Germinal center (tissue), 1 donor: Measurements from ENCODE around the gene XRCC6.
A peak's percentile ranks its signal among the peaks of the same experiment; 100 is the strongest.
"Not testable (repeated sequence)": the region's sequence is repeated elsewhere in the genome, so short reads cannot be mapped to it uniquely, and the experiment has no call there.

Source experiments
- DNase-seq: peaks from one replicate; pipeline ENCODE4 v3.0.0; 2012; ENCODE audit warnings: mixed read lengths, low spot score

XRCC6 gene

DNA sequence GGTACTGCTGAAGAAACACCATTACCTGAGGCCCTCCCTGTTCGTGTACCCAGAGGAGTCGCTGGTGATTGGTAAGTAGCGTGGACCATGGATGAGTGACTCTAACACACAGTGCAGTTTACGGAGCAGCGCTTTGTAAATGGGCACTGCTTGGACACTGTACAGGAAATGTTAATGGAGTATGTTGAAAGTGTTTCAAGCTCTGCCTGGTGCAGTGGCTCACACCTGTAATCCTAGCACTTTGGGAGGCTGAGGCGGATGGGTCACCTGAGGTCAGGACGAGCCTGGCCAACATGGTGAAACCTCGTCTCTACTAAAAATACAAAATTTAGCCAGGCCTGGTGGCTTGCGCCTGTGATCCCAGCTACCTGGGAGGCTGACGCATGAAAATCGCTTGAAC lies 29.7 kb downstream of the XRCC6 start:
- no peak for DNase-seq

DNA sequence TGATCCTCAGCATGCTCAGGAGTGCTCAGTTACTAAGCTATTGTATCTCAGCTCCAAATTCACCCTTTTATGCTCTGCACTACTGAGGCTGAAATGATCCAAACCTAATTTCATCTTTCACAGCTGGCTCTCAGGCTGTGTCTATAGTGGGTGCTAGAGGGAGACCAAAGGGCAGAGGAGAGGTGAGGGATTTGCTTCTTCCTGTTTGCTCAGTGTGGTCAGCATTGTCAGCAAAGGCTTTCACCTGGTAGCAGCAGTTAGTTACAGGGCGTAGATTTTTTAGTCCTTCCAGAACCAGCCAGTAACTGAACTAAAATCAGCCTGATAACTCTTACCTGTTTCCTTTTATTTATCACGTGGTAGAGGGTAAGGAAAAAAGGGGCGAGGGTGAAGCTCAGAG lies 33.2 kb downstream of the XRCC6 start:
- DNase-seq = no peak

DNA sequence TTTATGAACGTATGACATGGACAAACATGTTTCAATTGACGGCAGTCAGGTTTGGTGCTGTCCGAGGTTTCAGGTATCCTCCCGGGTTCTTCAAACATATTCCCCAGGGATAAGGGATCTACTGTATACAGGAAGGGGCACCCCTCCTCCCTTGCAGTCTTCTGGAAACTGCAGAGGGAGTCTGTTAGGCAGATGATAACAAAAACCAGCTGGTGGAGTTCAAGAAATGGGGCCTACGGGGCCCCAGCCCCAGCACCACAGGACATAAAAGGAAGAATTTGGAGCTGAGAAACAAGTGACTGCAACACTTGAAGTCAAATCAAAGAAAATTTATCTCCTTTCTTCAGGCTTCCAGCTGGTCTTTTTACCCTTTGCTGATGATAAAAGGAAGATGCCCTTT lies 35.5 kb downstream of the XRCC6 start:
- no peak for DNase-seq

DNA sequence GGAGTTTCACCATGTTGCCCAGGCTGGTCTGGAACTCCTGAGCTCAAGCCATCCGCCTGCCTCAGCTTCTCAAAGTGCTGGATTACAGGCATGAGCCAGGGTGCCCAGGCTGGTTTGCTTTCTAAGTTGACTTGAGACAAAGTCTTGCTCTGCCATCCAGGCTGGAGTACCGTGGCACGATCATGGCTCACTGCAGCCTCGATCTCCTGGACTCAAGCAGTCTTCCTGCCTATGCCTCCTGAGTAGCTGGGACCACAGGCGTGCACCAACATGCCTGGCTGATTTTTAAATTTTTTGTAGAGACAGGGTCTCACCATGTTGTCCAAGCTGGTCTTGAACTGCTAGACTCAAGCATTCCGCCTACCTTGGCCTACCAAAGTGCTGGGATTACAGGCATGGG lies 36.6 kb downstream of the XRCC6 start:
- no peak for DNase-seq

DNA sequence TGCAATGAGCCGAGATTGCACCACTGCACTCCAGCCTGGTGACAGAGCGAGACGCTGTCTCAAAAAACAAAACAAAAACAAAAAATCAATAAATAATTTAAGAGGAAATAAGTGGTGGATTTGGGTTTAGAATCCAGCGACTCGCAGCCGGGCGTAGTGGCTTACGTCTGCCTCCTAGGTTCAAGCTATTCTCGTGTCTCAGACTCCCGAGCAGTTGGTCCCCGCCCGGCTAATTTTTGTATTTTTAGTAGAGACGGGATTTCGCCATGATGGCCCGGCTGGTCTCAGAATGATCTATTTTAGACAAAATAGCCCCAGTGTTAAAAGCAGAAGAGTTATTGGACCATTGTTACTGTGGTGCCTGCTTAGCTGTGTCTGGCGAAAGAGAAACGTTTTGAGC lies 37.8 kb downstream of the XRCC6 start:
- no peak for DNase-seq

DNA sequence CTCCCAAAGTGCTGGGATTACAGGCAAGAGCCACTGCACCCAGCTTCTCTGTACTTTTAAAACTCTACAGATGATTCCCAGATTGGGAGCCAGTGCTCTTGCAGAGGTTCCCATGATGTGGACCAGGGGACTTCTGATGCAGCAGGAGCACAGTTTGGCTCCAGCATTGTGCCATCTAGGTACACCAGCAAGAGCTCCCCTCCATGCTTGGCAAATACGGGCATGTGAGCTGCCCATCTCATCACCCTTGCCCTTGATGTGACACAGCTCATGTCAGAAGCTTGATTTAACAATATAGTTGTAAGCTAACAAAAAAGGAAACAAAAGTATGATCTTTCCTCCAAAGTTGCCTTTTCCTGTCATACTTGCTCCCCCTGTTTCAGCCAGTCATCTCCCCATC lies 38.8 kb downstream of the XRCC6 start:
- no peak for DNase-seq

DNA sequence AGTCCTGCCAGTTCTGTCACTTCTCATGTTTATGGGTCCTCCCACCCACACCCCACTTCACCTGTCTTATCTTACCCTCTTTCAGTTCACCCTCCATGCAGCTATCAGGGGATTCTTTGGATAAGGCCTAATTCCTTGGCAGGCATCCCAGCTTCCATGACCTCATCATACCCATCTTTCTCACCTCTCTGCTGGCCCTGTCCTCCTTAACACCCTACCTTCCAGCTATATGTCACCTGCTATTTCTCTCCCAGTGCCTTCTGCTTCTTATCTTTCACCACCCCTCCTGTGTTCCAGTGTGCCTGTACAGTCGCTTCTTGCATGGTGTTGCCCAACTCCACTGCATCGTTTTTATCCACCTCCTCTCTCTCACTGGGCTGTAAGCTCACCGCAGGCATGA lies 39.3 kb downstream of the XRCC6 start:
- no peak for DNase-seq

DNA sequence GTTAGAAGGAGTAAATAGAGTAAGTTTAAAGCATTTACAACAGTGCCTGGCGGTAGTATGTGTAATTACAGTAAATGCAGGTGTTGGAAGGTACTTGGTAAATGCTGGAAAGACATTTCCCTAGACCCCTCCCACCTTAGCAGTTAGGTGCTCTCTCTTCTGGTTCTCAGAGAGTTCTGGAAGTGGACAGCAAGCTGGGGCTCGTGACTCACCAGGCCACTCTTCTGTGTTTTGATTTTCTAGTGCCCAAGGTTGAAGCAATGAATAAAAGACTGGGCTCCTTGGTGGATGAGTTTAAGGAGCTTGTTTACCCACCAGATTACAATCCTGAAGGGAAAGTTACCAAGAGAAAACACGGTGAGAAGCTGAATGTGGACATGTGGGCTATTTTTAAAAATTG lies 40.0 kb downstream of the XRCC6 start:
- no peak for DNase-seq

DNA sequence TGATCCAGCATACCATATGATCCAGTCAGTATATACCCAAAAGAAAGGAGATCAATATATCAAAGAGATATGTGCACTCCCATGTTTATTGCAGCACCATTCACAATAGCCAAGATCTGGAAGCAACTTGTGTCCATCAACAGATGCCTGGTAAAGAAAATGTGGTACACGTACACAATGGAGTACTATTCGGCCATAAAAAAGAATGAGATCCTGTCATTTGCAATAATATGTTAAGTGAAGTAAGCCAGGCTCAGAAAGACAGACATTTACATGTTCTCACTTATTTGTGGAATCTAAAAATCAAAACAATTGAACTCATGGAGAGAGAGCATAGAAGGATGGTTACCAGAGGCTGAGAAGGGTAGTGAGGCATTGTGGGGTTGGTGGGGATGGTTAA lies 40.6 kb downstream of the XRCC6 start:
- no peak for DNase-seq

DNA sequence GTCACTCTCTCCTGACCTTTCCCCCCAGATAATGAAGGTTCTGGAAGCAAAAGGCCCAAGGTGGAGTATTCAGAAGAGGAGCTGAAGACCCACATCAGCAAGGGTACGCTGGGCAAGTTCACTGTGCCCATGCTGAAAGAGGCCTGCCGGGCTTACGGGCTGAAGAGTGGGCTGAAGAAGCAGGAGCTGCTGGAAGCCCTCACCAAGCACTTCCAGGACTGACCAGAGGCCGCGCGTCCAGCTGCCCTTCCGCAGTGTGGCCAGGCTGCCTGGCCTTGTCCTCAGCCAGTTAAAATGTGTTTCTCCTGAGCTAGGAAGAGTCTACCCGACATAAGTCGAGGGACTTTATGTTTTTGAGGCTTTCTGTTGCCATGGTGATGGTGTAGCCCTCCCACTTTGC lies 42.5 kb downstream of the XRCC6 start:
- DNase-seq = not testable (repeated sequence)

DNA sequence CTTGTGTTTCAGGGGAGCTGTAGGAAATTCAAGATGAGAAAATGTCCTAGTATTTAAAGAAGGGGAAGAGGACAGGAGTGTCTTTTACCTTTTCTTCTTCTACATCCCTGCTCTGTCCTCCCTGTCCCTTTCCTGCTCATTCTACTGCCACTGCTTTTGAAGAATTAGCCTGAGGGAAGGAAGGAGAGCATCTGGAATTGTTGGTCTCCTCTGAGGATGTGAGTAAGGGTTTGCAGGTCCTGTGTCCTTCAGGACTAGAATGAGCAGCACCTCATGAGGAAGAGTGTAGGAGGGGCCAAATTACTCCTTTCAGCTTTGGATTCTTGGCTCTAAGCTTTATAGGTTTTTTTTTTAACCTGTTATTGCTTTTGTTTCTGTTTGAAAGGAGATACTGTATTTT lies 43.4 kb downstream of the XRCC6 start:
- no peak for DNase-seq

DNA sequence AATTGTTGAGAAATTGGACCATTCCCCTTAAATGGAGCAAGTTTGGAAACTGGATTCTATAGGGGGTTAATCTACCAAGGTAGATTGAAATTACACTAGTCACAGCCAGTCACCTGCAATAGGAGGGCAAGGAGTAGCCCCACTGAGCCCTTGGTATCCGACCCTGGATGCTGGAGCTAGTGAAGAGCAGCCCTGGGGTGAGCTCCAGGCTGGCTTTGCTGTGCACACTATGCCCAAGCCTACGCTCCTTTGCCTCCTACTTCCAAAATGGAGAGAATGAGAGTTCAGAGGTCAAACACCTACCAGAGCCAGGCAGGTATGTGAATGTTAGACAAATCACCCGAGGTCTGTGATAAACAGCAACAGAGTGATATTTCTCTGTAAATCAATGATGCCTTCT lies 43.9 kb downstream of the XRCC6 start:
- no peak for DNase-seq

DNA sequence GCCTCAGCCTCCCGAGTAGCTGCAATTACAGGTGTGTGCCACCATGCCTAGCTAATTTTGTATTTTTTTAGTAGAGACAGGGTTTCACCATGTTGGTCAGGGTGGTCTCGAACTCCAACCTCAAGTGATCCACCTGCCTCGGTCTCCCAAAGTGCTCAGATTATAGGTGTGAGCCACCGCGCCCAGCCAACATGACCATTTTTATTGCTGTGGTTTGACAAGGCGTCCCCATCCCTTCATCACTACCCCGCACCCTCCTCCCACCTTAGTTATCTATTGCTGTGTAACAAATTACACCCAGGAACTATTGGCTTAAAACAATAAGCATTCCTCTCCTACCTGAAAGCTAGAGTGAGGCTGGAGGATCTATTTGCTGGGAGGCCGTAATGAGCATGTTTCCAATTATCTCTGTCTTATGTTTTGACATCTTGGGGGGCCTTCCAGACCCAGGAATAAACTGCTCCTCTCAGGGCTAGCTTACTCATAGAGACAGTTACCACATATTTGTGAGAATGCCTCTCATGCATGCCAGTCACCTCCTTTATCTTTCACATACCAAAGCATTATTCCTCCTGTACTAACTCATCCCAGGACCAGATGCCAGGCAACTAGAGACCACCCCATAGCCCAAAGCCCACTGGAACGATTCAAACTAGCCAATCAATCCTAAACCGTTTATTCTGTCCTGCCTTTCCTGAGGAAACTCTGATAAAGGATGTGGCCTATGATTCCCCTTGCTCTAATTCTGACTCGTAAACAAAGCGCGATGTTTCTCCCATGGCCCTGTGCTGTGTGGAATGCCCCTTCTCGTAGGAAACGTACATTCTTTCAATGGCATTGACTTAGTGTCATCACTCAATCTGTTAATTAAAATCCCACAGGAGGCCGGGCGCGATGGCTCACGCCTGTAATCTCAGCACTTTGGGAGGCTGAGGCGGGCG lies 48.1 kb downstream of the XRCC6 start:
- DNase-seq = no peak

DNA sequence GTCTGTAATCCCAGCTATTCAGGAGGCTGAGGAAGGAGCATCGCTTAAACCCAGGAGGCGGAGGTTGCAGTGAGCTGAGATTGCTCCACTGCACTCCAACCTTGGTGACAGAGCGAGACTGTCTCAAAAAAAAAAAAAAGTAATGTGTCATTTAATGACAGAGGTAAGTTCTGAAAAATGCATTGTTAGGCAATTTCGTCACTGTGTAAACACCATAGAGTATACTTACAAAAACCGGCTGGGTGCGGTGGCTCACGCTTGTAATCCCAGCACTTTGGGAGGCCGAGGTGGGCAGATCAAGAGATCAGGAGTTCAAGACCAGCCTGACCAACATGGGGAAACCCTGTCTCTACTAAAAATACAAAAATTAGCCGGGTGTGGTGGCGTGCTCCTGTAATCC lies 51.0 kb downstream of the XRCC6 start:
- DNase-seq = not testable (repeated sequence)

DNA sequence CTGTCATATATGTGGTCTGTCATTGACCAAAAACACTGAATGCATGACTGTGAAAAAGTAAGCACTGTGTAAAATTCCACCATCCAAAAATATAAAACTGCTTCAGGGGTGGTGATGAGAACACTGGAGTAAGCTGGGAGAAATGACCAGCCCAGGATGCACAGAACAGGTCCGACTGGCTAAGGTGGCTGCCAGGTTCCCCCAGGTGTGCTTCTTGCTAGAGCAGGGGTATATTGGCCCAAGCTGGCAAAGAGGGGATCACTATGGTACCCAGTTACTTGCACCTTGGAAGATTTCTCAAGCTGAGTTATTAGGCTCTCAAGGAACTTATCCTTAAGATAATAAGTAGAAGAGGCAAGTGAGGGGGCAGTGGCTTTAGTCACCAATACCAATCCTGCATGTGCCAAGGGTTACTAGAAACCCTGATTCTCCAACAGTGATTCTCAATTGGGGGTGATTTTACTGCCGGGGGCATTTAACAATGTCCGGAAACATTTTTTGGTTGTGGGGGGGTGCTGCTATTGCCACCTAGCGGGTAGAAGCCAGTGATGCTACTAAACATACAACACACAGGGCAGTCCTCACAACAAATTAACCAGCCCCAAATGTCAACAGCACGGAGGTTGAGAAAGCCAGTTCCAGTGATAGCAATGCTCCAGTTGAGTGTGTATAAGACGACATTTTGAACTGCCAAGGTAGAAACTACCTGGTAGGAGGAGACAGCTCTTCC lies 51.9 kb downstream of the XRCC6 start:
- DNase-seq = no peak

DNA sequence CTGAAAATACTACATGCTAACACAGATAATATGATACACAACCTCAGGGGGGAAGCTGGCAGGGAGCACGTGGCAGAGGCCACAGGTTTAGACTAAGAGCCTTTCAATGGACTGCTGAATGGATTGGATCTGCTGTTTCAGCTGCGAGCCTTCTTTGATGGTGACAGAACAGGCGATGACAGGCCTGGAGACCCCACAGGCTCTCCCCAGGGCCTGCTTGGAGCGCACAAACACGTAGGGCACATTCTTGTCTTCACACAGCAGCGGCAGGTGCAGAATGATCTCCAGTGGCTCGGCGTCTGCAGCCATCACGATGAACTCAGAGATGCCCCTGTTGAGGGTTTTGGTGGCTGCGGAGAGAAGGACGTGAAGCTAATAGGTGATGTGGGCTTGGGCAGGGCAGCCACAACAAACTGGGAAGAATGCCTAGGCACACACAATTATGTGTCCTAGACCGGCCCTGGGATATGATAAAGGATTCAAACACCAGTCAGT lies 53.8 kb downstream of the XRCC6 start:
- DNase-seq = no peak

DNA sequence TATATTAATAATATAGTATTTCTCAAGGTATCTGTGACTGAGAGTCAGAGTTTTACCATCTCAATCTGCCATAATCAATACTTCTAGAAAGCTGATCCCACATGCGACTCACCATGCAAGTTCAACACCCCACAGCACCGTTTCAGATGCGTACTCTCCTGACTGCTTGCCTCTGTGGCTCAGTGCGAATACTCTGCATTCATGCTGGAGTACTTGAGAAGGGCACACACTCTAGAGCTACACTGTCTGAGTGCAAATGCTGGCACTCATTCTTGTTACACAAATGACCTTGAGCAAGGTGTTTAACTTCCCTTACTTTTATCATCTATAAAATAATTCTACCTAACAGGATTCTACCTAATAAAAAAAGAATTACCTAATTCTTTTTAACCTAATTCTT lies 55.0 kb downstream of the XRCC6 start:
- no peak for DNase-seq

DNA sequence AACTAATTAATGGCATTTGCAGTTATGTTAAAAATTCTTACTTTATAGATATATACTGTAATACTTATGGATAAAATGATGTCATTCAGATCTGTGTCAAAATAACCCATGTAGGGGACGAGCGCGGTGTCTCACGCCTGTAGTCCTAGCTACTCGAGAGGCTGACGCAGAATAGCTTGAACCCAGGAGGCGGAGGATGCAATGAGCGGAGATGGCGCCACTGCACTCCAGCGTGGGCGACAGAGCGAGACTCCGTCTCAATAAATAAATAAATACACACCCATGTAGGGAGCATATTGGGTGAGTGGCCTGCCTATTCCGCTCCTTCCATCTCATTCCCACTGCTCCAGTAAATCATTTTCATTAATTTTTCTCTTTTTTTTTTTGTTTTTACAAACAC lies 60.5 kb downstream of the XRCC6 start:
- DNase-seq = no peak

DNA sequence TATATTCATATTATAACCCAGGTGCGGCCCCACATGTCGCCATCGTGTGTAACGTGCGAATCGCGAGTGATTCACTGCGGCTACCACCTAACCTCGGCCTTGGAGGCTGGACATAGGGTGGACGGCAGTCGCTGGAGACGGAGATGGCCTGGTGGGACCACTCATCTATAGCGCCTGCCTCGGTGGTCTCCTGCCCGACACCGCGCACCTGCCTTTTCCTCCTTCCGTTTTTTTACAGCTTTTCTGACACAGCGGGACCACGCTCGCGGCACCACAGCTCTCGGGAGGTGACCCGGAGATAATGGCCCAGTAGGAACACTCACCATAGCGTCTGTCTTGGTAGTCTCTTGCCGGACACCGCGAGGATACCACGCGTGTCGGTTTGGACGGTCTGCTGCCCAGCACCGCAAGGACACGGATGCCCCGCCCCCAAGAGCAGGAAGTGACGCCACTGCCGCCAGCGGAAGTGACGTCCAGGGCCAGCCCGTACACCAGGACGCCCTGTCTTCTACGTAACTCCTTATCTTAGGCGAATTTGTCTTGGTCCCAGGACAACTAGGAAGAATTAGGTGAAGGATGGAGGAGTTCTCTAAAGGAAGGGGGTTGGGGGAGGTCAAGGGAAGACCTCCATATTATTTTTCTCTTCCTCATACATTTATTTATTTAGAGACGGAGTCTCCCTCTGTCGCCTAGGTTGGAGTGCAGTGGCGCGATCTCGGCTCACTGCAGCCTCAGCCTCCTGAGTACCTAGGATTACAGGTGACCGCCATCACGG lies 61.1 kb downstream of the XRCC6 start:
- DNase-seq = peak; percentile 84

DNA sequence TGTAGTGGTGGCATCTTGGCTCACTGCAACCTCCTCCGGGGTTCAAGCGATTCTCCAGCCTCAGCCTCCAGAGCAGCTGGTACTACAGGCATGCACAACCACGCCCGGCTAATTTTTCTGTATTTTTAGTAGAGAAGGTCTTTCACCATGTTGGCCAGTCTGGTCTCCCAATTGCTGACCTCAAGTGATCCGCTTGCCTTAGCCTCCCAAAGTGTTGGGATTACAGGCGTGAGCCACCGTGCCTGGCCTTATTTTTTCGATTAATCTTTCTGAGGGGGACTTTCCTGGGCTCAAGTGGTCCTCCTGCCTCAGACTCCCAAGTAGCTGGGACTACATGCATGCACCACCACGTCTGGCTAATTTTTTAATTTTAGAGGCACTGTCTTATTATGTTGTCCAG lies 62.0 kb downstream of the XRCC6 start:
- no peak for DNase-seq

DNA sequence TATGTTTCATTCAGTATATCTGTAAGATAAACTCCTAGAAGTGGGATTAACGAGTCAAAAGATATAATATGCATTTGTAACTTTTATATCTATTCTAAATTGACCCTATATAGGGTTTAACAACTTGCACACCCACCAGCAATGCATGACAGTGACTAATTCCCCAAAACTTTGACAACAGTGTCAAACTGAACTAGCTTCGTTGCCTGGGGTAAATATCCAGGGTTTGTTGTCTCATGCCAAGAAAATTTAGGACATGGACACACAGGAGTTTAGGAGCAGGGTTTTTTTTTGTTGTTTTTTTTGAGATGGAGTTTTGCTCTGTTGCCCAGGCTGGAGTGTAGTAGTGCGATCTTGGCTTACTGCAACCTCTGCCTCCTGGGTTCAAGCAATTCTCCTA lies 62.5 kb downstream of the XRCC6 start:
- no peak for DNase-seq

DNA sequence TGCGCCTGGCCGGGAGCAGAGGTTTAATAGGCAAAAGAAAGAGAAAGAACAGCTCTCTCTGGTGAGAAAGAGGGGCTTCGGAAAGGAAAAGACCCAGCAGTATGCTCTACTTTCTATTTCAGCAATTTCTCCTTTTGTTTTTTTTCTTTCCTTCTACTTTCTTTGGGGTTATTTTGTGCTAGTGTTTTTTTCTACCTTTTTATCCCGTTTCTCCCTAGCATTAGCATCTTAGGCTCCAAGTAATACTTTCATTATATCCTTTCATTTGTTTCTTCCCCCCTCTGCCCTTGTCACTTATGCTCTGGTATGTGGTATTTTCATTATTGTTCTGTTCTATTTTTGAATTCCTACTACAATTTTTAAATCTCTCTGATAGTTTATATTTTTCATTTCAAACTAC lies 63.1 kb downstream of the XRCC6 start:
- DNase-seq = no peak

DNA sequence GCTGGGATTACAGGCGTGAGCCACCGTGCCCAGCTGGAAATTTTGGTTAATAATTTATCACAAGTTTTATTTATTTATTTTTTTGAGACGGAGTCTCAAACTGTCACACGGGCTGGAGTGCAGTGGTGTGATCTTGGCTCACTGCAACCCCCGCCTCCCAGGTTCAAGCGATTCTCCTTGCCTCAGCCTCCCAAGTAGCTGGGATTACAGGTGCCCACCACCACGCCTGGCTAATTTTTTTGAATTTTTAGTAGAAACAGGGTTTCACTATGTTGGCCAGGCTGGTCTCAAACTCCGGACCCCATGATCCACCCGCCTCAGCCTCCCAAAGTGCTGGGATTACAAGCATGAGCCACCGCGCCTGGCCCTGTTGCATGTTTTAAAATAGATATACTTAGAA lies 65.8 kb downstream of the XRCC6 start:
- not testable (repeated sequence) for DNase-seq
